ENCODE data around the gene RANBP10. TPM values are rescaled to one million over a fixed set of nuclear protein-coding genes. Genes with fewer than 3 reads are reported as not detected.
"Not testable (repeated sequence)": the region's sequence is repeated elsewhere in the genome, so short reads cannot be mapped to it uniquely, and the experiment has no call there.

Gene RANBP10
- total and polyA plus RNA-seq, 8 donors, result 16.8 to 45.8 (median 34.5) TPM

DNA sequence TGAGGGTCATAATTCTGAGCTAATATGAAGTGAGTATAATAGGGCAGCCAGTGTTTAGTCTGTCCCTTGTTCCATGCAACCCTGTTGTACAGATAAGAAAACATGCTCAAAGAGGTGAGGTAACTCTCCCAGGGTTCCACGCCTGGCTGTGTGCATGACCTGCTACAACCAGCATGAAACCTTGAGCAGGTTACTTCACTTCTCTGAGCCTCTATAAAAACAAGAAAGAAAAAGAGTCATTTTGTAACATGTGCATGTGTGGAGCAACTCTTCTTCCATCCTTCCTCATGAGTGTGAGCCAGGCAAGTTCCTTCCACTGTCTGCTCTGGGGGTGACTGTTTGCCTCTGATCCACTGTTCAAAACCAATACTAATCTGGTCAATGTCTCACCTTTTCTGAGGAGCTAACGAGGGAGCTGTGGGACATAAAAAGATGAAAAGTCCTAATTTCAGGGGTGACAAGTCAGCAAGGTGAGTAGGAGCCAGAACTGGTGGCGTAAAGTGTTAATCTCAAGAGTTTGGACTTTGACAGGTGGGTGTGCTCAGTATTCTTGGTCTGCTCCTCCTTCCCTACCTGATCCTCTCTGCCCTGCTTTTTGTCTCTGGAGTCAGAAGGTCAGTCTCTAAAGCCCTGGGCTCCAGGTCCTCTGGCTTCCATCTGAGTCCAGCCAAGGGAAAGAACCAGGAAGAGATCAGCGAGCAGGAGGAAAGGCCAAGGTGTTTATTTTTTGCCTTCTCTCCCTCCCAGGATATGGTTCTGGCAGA lies 108.8 kb downstream of the RANBP10 start:
- no peaks in the 10 kb centered on the region for H3K27me3 ChIP-seq
- TF ChIP-seq, protein P1, sequence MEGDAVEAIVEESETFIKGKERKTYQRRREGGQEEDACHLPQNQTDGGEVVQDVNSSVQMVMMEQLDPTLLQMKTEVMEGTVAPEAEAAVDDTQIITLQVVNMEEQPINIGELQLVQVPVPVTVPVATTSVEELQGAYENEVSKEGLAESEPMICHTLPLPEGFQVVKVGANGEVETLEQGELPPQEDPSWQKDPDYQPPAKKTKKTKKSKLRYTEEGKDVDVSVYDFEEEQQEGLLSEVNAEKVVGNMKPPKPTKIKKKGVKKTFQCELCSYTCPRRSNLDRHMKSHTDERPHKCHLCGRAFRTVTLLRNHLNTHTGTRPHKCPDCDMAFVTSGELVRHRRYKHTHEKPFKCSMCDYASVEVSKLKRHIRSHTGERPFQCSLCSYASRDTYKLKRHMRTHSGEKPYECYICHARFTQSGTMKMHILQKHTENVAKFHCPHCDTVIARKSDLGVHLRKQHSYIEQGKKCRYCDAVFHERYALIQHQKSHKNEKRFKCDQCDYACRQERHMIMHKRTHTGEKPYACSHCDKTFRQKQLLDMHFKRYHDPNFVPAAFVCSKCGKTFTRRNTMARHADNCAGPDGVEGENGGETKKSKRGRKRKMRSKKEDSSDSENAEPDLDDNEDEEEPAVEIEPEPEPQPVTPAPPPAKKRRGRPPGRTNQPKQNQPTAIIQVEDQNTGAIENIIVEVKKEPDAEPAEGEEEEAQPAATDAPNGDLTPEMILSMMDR (IDR thresholded peaks at IDR 0.05), result no peak
- DNase-seq, result no peak
- no peaks in the 10 kb centered on the region for H3K9me3 ChIP-seq
- H3K4me1 ChIP-seq, result peaks cover 0 to 23% of the 10 kb centered on the region in 2 donors
- ATAC-seq, result no peak
- H3K36me3 ChIP-seq, result peaks cover 0 to 8% of the 10 kb centered on the region in 2 donors
- H3K4me3 ChIP-seq, result no peak overlapping the region
- intact Hi-C loops (cut with DNase I), result no loop called here
- H3K27ac ChIP-seq, result peak overlapping the region in 1 of 2 donors; percentile 75

DNA sequence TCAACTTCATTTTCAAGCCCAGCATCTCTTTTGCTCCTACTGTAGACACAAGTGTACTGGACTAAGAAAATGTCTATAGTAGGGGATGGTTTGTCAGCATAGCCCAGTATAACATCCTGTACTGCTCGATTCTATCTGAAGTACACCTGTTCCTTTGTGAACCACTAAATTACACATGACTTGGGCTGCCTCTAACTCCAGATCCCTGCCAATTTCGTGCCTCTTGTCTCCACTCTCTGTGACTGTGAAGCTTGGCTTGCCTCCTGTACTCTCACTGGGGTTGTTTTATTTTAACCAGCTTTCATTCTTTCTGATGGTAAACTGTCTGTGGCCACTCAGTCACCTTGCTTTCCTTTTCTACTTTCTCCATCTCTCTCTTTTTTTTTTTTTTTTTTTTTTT lies 111.7 kb downstream of the RANBP10 start:
- intact Hi-C loops (cut with DNase I), result no loop called here
- no peak for ATAC-seq
- peaks cover 0 to 8% of the 10 kb centered on the region in 2 donors for H3K36me3 ChIP-seq

GRCh38 chr16:67693517-67694285 lies 112.7 kb downstream of the RANBP10 start:
- H3K27ac ChIP-seq; DNase-seq; H3K4me3 ChIP-seq; H3K27me3 ChIP-seq; ATAC-seq; intact Hi-C loops (cut with DNase I); H3K36me3 ChIP-seq; H3K9me3 ChIP-seq: not testable (repeated sequence)
- H3K4me1 ChIP-seq, result peaks cover 0 to 31% of the 10 kb centered on the region in 2 donors

More for the DNA sequence above, 111.7 kb downstream of the RANBP10 start:
- DNase-seq, result no peak
- Histone ChIP-seq H3K4me3 (no peak overlapping the region), H3K27me3 (no peaks in the 10 kb centered on the region), H3K4me1 (peaks cover 0 to 25% of the 10 kb centered on the region in 2 donors), H3K9me3 (no peaks in the 10 kb centered on the region), H3K27ac (no peak overlapping the region)
- TF ChIP-seq, protein P1 (IDR thresholded peaks at IDR 0.05), result no peak

DNA sequence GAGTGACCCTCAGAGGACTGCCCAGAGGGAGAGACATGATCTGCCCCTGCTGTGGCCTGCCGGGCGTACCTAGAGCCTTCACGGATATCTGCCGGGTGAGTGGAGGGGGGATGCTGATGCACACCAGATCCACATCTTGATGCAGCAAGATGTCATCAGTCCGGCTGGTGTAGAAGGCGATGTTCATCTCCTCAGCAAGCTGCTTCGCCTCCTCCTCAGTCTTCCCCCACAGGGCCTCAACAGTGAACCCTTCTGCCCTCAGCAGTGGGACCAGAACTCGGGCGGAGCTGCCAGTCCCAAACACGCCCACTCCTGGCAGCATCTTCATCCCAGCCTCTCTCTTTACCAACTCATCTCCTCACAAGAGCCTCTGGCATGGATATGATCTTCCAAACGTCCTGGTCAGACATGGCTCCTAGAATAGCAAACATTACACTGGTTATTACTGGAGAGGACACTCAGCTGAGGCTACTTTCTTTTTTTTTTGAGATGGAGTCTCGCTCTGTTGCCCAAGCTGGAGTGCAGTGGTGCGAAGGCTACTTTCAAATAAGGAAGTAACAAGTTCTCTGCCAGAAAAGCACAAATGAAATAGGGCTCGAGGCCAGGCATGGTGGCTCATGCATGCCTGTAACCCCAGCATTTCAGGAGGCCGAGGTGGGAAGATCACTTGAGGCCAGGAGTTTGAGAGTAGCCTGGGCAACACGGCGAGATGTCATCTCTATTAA lies 120.8 kb downstream of the RANBP10 start:
- Histone ChIP-seq H3K27me3 (no peaks in the 10 kb centered on the region), H3K36me3 (peaks cover 0 to 24% of the 10 kb centered on the region in 2 donors), H3K27ac (peak overlapping the region; percentile 47 to 78), H3K4me3 (no peak overlapping the region), H3K4me1 (peaks cover 0 to 33% of the 10 kb centered on the region in 2 donors), H3K9me3 (no peaks in the 10 kb centered on the region)
- intact Hi-C loops (cut with DNase I), result no loop called here
- no peak for ATAC-seq
- TF ChIP-seq, protein P1 (IDR thresholded peaks at IDR 0.05), result no peak
- DNase-seq, result peak in 1 of 4 donors; percentile 35

GRCh38 chr16:67683767-67684166 lies 122.6 kb downstream of the RANBP10 start:
- H3K4me3 ChIP-seq, result no peak overlapping the region
- peaks cover 0 to 24% of the 10 kb centered on the region in 2 donors for H3K36me3 ChIP-seq
- ATAC-seq, result no peak
- no peaks in the 10 kb centered on the region for H3K27me3 ChIP-seq
- H3K27ac ChIP-seq, result peak overlapping the region in 1 of 2 donors; percentile 78
- intact Hi-C loops (cut with DNase I), result no loop called here
- H3K4me1 ChIP-seq, result peaks cover 0 to 27% of the 10 kb centered on the region in 2 donors
- DNase-seq, result no peak
- TF ChIP-seq, protein P1 (IDR thresholded peaks at IDR 0.05), result no peak
- no peaks in the 10 kb centered on the region for H3K9me3 ChIP-seq
